Endothelial cell of umbilical vein (primary cell): ENCODE results near the gene GALNT2. TPM values are rescaled to one million over a fixed set of nuclear protein-coding genes. Genes with fewer than 3 reads are reported as not detected.

Source experiments
- BruUV-seq: library from RNA; stranded (reverse); fragments of 400-500 nt; replicated peaks from 2 replicates; lab custom pipeline; 2021; lab: Mats Ljungman, UMichigan
- CTCF ChIA-PET: fragments of 300-600, 350-600 bp; sonication (Branson Sonifier 250); formaldehyde crosslinking; loops from one replicate; lab custom pipeline; 2021; ENCODE audit warnings: antibody characterized with exemption, inconsistent platforms; lab: Charles Lee
- POLR2A ChIA-PET: fragments of 300-600, 350-600 bp; sonication (Branson Sonifier 250); formaldehyde crosslinking; loops from one replicate; lab custom pipeline; 2021; ENCODE audit warnings: antibody characterized with exemption, inconsistent platforms; lab: Charles Lee
- DNase-seq: peaks from one replicate; pipeline ENCODE4 v3.0.0-alpha.2; 2011; ENCODE audit warnings: low read depth, low spot score
- FAIRE-seq: peaks from 2 replicates; lab custom pipeline; 2011; peaks lifted over from hg19 to GRCh38; lab: Jason Lieb, UNC
- H2AFZ ChIP-seq: 2 replicates; pipeline ENCODE4 v1.6.0; 2012; ENCODE audit warnings: low read depth, low read length, control low read depth, inconsistent platforms
- H3K27ac ChIP-seq: 2 replicates; pipeline ENCODE4 v1.5.1; 2011; ENCODE audit warnings: low read depth, mild to moderate bottlenecking, control low read depth, low read length, moderate library complexity; ENCODE audit not compliant: insufficient read depth
- H3K27me3 ChIP-seq, 2 experiments: 2 replicates each; pipeline versions ENCODE4 v1.6.0 to v1.6.1; 2011; ENCODE audit warnings: low read length in 2 of 2, mixed read lengths in 1 of 2; ENCODE audit not compliant: control insufficient read depth in 2 of 2, insufficient read depth in 2 of 2
- H3K36me3 ChIP-seq, 2 experiments: 2 replicates in 1 of 2; 3 replicates in 1 of 2; pipeline ENCODE4 v1.5.1; 2011; ENCODE audit warnings: low read length in 2 of 2, mild to moderate bottlenecking in 1 of 2, moderate library complexity in 1 of 2; ENCODE audit not compliant: control insufficient read depth in 2 of 2, insufficient read depth in 2 of 2; ENCODE audit errors: extremely low read depth in 1 of 2
- H3K4me1 ChIP-seq: 3 replicates; pipeline ENCODE4 v1.5.1; 2011; ENCODE audit warnings: mild to moderate bottlenecking, low read length; ENCODE audit not compliant: control insufficient read depth, insufficient read depth; ENCODE audit errors: extremely low read depth
- H3K4me2 ChIP-seq: 2 replicates; pipeline ENCODE4 v1.6.1; 2011; ENCODE audit warnings: low read length, control low read depth, mixed read lengths; ENCODE audit not compliant: insufficient read depth
- H3K4me3 ChIP-seq, 3 experiments: fragments of 200-600 bp in 1 of 3; sonication (generic), shearing (Covaris generic) in 1 of 3; replicated peaks in 1 of 3; 2 replicates each; pipeline ENCODE4 v1.5.1; 2011 to 2016; ENCODE audit warnings: control low read depth in 3 of 3, low read length in 3 of 3, mild to moderate bottlenecking in 2 of 3, inconsistent platforms in 1 of 3, low read depth in 1 of 3, moderate library complexity in 1 of 3; ENCODE audit not compliant: insufficient read depth in 1 of 3
- H3K79me2 ChIP-seq: 2 replicates; pipeline ENCODE4 v1.6.0; 2012; ENCODE audit warnings: low read length, inconsistent platforms; ENCODE audit not compliant: control insufficient read depth, insufficient read depth
- H3K9ac ChIP-seq: replicated peaks from 2 replicates; pipeline ENCODE3; 2011; ENCODE audit warnings: low read length, control low read depth; ENCODE audit not compliant: insufficient read depth; ENCODE audit errors: extremely low read depth
- H3K9me1 ChIP-seq: replicated peaks from 3 replicates; pipeline ENCODE4 v1.6.0; 2011; ENCODE audit warnings: mild to moderate bottlenecking, low read length; ENCODE audit not compliant: control insufficient read depth, insufficient read depth; ENCODE audit errors: extremely low read depth
- H3K9me3 ChIP-seq: replicated peaks from 2 replicates; pipeline ENCODE4 v1.5.1; 2012; ENCODE audit warnings: low read length, inconsistent platforms; ENCODE audit not compliant: control insufficient read depth, insufficient read depth
- H4K20me1 ChIP-seq: replicated peaks from 2 replicates; pipeline ENCODE3; 2011; ENCODE audit warnings: mild to moderate bottlenecking, low read length; ENCODE audit not compliant: control insufficient read depth, insufficient read depth; ENCODE audit errors: extremely low read depth
- EZH2 ChIP-seq: IDR thresholded peaks from 2 replicates; pipeline ENCODE4 v1.6.1; 2012; ENCODE audit warnings: borderline replicate concordance, low read depth, mild to moderate bottlenecking, moderate library complexity, low read length, inconsistent platforms; ENCODE audit not compliant: severe bottlenecking
- FOS ChIP-seq: IDR thresholded peaks from 2 replicates; pipeline ENCODE4 v1.6.1; 2011; ENCODE audit warnings: mild to moderate bottlenecking, low read length, moderate library complexity, borderline replicate concordance; ENCODE audit not compliant: insufficient read depth
- GATA2 ChIP-seq: IDR thresholded peaks from 2 replicates; pipeline ENCODE4 v1.7.0; 2011; ENCODE audit warnings: low read depth, mild to moderate bottlenecking, moderate library complexity, mixed read lengths, low read length; ENCODE audit not compliant: insufficient read length, insufficient read depth
- JUN ChIP-seq: IDR thresholded peaks from 2 replicates; pipeline ENCODE4 v1.6.1; 2011; ENCODE audit warnings: borderline replicate concordance, low read depth; ENCODE audit not compliant: insufficient read length, insufficient read depth
- MYC ChIP-seq: IDR thresholded peaks from one replicate; pipeline ENCODE4 v1.6.1; 2011; ENCODE audit warnings: mild to moderate bottlenecking, low read depth, low read length
- POLR2AphosphoS5 ChIP-seq: IDR thresholded peaks from 2 replicates; pipeline ENCODE4 v1.6.1; 2012; ENCODE audit warnings: low read depth, mild to moderate bottlenecking, control low read depth, low read length, moderate library complexity; ENCODE audit not compliant: insufficient read depth
- dilution Hi-C: fragments of 300-500 bp; cut with MboI; formaldehyde crosslinking; loops from one replicate; pipeline ENCODE4 v1.15.0; 2019; ENCODE audit warnings: low sequenced_read_pairs; ENCODE audit not compliant: extremely low pct_ligation_motif_present
- intact Hi-C: fragments of 100-400 bp; cut with micrococcal nuclease; formaldehyde crosslinking; loops from one replicate; pipeline ENCODE4 v1.10.0; 2022
- polyA plus RNA-seq, 4 experiments: library from polyadenylated mRNA; depleted of rRNA in 3 of 4; stranded (reverse) in 3 of 4; unstranded in 1 of 4; fragments of >200 nt; gene quantifications; 2 replicates each; pipeline versions ENCODE4 v1.2.1 to v1.2.3, GENCODE V29; 2011 to 2012; ENCODE audit warnings: missing spikeins in 1 of 4
- total RNA-seq: library from RNA; stranded (reverse); gene quantifications from 2 replicates; pipeline ENCODE4 v1.2.3, GENCODE V29; 2021
- TF ChIP-seq, protein P1 (sequence below): IDR thresholded peaks from 2 replicates; pipeline ENCODE4 v1.6.1; 2011; ENCODE audit not compliant: insufficient read depth, insufficient read length
- TF ChIP-seq, protein P2 (sequence below), 2 donors: IDR thresholded peaks; 1 replicate in 1 of 2; 2 replicates in 1 of 2; pipeline ENCODE4 v1.5.1; 2011; ENCODE audit warnings: low read length in 2 of 2, mild to moderate bottlenecking in 2 of 2, moderate library complexity in 2 of 2, control low read depth in 1 of 2, inconsistent platforms in 1 of 2, low read depth in 1 of 2; ENCODE audit not compliant: insufficient read depth in 1 of 2; ENCODE audit errors: extremely low read depth in 1 of 2

Gene GALNT2
- total and polyA plus RNA-seq, 2 donors (not counting 3 experiments of a cell fraction or from before 2014, with no cell fraction given): 56.3 to 77.5 TPM

DNA sequence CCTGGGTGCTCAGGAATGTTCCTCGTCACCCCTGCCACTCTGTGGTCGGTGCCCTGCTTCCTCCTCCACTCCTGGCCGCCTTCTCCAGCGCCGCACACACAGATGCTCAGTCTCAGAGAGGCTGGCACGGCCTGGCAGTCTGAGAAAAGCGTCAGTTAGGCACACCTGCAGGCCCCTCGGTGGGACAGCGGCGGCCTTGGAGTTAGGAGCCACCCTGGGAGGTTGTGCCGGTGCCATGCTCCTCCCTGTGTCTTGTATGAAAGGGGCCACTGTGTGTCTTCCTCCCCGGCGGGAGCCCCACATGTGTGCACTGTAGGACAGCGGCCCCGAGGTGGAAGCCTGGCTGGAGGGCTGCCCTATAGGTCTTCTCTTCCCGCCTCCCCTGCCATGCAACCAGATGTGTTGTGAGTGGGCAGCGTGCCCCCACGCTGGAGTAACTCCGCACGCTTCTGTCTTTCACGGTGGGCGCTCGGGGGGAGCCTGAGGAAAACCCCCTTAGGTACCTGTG is 213.9 kb downstream of the GALNT2 start:
- no peaks in the 10 kb centered on the region for H3K9me3 ChIP-seq
- H3K79me2 ChIP-seq: no peaks in the 10 kb centered on the region
- no peak overlapping the region for H3K27ac ChIP-seq
- no TSS peak for BruUV-seq
- no peak overlapping the region for H3K4me2 ChIP-seq
- no peaks in the 10 kb centered on the region for H3K9me1 ChIP-seq
- TF ChIP-seq EZH2 (no peak), MYC (no peak), FOS (no peak), JUN (no peak), POLR2AphosphoS5 (no peak), GATA2 (no peak)
- TF ChIP-seq, protein P1, sequence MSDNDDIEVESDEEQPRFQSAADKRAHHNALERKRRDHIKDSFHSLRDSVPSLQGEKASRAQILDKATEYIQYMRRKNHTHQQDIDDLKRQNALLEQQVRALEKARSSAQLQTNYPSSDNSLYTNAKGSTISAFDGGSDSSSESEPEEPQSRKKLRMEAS: no peak
- TF ChIP-seq, protein P2, sequence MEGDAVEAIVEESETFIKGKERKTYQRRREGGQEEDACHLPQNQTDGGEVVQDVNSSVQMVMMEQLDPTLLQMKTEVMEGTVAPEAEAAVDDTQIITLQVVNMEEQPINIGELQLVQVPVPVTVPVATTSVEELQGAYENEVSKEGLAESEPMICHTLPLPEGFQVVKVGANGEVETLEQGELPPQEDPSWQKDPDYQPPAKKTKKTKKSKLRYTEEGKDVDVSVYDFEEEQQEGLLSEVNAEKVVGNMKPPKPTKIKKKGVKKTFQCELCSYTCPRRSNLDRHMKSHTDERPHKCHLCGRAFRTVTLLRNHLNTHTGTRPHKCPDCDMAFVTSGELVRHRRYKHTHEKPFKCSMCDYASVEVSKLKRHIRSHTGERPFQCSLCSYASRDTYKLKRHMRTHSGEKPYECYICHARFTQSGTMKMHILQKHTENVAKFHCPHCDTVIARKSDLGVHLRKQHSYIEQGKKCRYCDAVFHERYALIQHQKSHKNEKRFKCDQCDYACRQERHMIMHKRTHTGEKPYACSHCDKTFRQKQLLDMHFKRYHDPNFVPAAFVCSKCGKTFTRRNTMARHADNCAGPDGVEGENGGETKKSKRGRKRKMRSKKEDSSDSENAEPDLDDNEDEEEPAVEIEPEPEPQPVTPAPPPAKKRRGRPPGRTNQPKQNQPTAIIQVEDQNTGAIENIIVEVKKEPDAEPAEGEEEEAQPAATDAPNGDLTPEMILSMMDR (IDR thresholded peaks at IDR 0.05; ENCODE audit: extremely low read depth in 1 of 2, insufficient read depth in 1 of 2, low read depth in 1 of 2, low read length in 2 of 2): no peak
- FAIRE-seq (no peak), DNase-seq (no peak)
- H3K4me3 ChIP-seq: no peak overlapping the region
- ChIA-PET CTCF (interaction anchor here (1.2 to 1.7 kb wide), 2 partner anchors 11 to 66 kb away, joined by 4 to 5 read pairs; no protein-coding TSS in a partner anchor), POLR2A (no interaction called here)
- H2AFZ ChIP-seq: no peak overlapping the region
- dilution Hi-C loops: no loop called here
- peaks cover 0 to 5% of the 10 kb centered on the region in 2 experiments for H3K36me3 ChIP-seq
- no peaks in the 10 kb centered on the region for H3K27me3 ChIP-seq
- H4K20me1 ChIP-seq: no peaks in the 10 kb centered on the region
- peaks cover 5% of the 10 kb centered on the region for H3K4me1 ChIP-seq
- intact Hi-C loops: loop anchor here (1.0 kb wide), 1 partner anchor 722 kb away; no protein-coding TSS in a partner anchor
- no peak overlapping the region for H3K9ac ChIP-seq
